ENCODE data around the gene DDAH1. TPM values are rescaled to one million over a fixed set of nuclear protein-coding genes. Genes with fewer than 3 reads are reported as not detected.

DDAH1 gene
- total and polyA plus RNA-seq, 11 donors = 5.7 to 33.9 (median 16.1) TPM

GRCh38 chr1:85317560-85317959 lies 147.4 kb downstream of the DDAH1 start:
- no peak for TF ChIP-seq CTCF (IDR thresholded peaks at IDR 0.05)
- TF ChIP-seq POLR2A (IDR thresholded peaks at IDR 0.05) = no peak
- peaks cover 0 to 53% (median 23%) of the 10 kb centered on the region in 12 donors for H3K4me1 ChIP-seq
- 74 to 81% (median 78%) methylated on average over 5 of the region's 5 CpGs for WGBS, 4 donors

GRCh38 chr1:85316321-85316720 lies 148.6 kb downstream of the DDAH1 start:
- H3K4me1 ChIP-seq = peaks cover 0 to 53% (median 24%) of the 10 kb centered on the region in 12 donors
- no peak for DNase-seq
- no peak for ATAC-seq
- peak overlapping the region; percentile 54 to 96 (median 83) for H3K27ac ChIP-seq
- no peak overlapping the region for H3K4me3 ChIP-seq
- H3K36me3 ChIP-seq = peaks cover 0 to 7% (median 0%) of the 10 kb centered on the region in 9 donors
- intact Hi-C loops (cut with DNase I) = no loop called here
- H3K27me3 ChIP-seq = no peaks in the 10 kb centered on the region
- TF ChIP-seq CTCF (IDR thresholded peaks at IDR 0.05) (no peak), POLR2A (IDR thresholded peaks at IDR 0.05) (no peak)
- no peaks in the 10 kb centered on the region for H3K9me3 ChIP-seq
- WGBS, 4 donors = 89 to 96% (median 94%) methylated on average over 2 of the region's 2 CpGs

More at GRCh38 chr1:85317560-85317959, 147.4 kb downstream of the DDAH1 start:
- ATAC-seq (no peak), DNase-seq (no peak)
- H3K36me3 ChIP-seq = peaks cover 0 to 7% (median 0%) of the 10 kb centered on the region in 9 donors
- no peaks in the 10 kb centered on the region for H3K9me3 ChIP-seq
- no peaks in the 10 kb centered on the region for H3K27me3 ChIP-seq
- H3K4me3 ChIP-seq = no peak overlapping the region
- intact Hi-C loops (cut with DNase I) = no loop called here
- no peak overlapping the region for H3K27ac ChIP-seq

- TF ChIP-seq CTCF (IDR thresholded peaks at IDR 0.05) (no peak), POLR2A (IDR thresholded peaks at IDR 0.05) (no peak)
- Histone ChIP-seq H3K27ac (peak overlapping the region; percentile 72 to 96 (median 84)), H3K27me3 (no peaks in the 10 kb centered on the region), H3K9me3 (no peaks in the 10 kb centered on the region), H3K36me3 (peaks cover 0 to 7% (median 0%) of the 10 kb centered on the region in 9 donors), H3K4me3 (no peak overlapping the region), H3K4me1 (peaks cover 0 to 53% (median 24%) of the 10 kb centered on the region in 12 donors)
- intact Hi-C loops (cut with DNase I) = loop anchor here in 2 of 10 donors (2.0 kb wide), 2 partner anchors 185 to 265 kb away; partner anchors contain the start of gene CCN1 (in 1 of the 2)
- WGBS, 4 donors = 47 to 56% (median 52%) methylated on average over 8 of the region's 8 CpGs
- peak in 4 of 5 donors; percentile 47 to 60 (median 52) for DNase-seq
- ATAC-seq = peak; percentile 71 to 86 (median 80)
These were observed 149.2 kb downstream of the DDAH1 start for GRCh38 chr1:85315789-85316188.

GRCh38 chr1:85314726-85315125 lies 150.2 kb downstream of the DDAH1 start:
- Histone ChIP-seq H3K9me3 (no peaks in the 10 kb centered on the region), H3K4me1 (peaks cover 0 to 47% (median 24%) of the 10 kb centered on the region in 12 donors), H3K27me3 (no peaks in the 10 kb centered on the region), H3K4me3 (no peak overlapping the region), H3K27ac (peak overlapping the region; percentile 72 to 96 (median 84)), H3K36me3 (peaks cover 0 to 1% (median 0%) of the 10 kb centered on the region in 9 donors)
- TF ChIP-seq POLR2A (IDR thresholded peaks at IDR 0.05) = no peak
- TF ChIP-seq CTCF (IDR thresholded peaks at IDR 0.05) = no peak
- intact Hi-C loops (cut with DNase I) = loop anchor here in 4 of 10 donors (2.0 to 5.0 kb wide), 4 partner anchors 88 to 268 kb away; partner anchors contain the start of gene CCN1 (in 2 of the 4)
- no peak for DNase-seq
- ATAC-seq = peak in 1 of 4 donors; percentile 1

All from heart left ventricle (tissue), 16 donors.